OCI-LY1 (cell line): ENCODE measurements around the gene AZU1.
"Not testable (repeated sequence)": the region's sequence is repeated elsewhere in the genome, so short reads cannot be mapped to it uniquely, and the experiment has no call there.

Experiments
- H2AFZ ChIP-seq: fragments of 200-600 bp; sonication (generic), shearing (Covaris generic); 2 replicates; pipeline ENCODE4 v1.6.0; 2014; ENCODE audit warnings: antibody characterized with exemption, mild to moderate bottlenecking, low read length
- H3F3A ChIP-seq: fragments of 200-600 bp; sonication (generic), shearing (Covaris generic); 2 replicates; pipeline ENCODE4 v1.6.0; 2014; ENCODE audit warnings: mild to moderate bottlenecking, antibody characterized with exemption, low read length, moderate library complexity; ENCODE audit not compliant: insufficient read depth
- H3K27ac ChIP-seq: fragments of 200-600 bp; sonication (generic); 2 replicates; pipeline ENCODE4 v1.5.1; 2014; ENCODE audit warnings: low read length, mixed run types, mild to moderate bottlenecking, low read depth; ENCODE audit not compliant: poor library complexity, severe bottlenecking
- H3K27me3 ChIP-seq: fragments of 200-600 bp; sonication (generic); 2 replicates; pipeline ENCODE4 v1.6.0; 2014; ENCODE audit warnings: antibody characterized with exemption, mild to moderate bottlenecking, low read length, moderate library complexity; ENCODE audit not compliant: insufficient read depth
- H3K36me3 ChIP-seq: fragments of 200-600 bp; sonication (generic); 2 replicates; pipeline ENCODE4 v1.6.1; 2014; ENCODE audit warnings: mild to moderate bottlenecking, antibody characterized with exemption, low read length, moderate library complexity, mixed read lengths; ENCODE audit not compliant: insufficient read depth
- H3K4me1 ChIP-seq: fragments of 200-600 bp; sonication (generic); 2 replicates; pipeline ENCODE4 v1.5.1; 2014; ENCODE audit warnings: mild to moderate bottlenecking, low read length, moderate library complexity; ENCODE audit not compliant: insufficient read depth, severe bottlenecking
- H3K4me2 ChIP-seq: fragments of 200-600 bp; sonication (generic), shearing (Covaris generic); 2 replicates; pipeline ENCODE4 v1.6.1; 2014; ENCODE audit warnings: low read length
- H3K4me3 ChIP-seq: fragments of 200-600 bp; sonication (generic); 2 replicates; pipeline ENCODE4 v1.5.1; 2014; ENCODE audit warnings: low read length, low read depth, mild to moderate bottlenecking, mixed read lengths; ENCODE audit not compliant: poor library complexity, severe bottlenecking
- H3K79me2 ChIP-seq: fragments of 200-600 bp; shearing (Covaris generic); 2 replicates; pipeline ENCODE4 v1.6.1; 2016; ENCODE audit warnings: mixed run types, low read length, mixed read lengths; ENCODE audit not compliant: insufficient read depth
- H3K9ac ChIP-seq: fragments of 200-600 bp; sonication (generic), shearing (Covaris generic); 2 replicates; pipeline ENCODE4 v1.6.1; 2014; ENCODE audit warnings: mild to moderate bottlenecking, low read length, mixed read lengths
- H3K9me2 ChIP-seq: fragments of 200-600 bp; sonication (generic), shearing (Covaris generic); 2 replicates; pipeline ENCODE4 v1.6.1; 2014; ENCODE audit warnings: low read depth, mild to moderate bottlenecking, low read length, mixed read lengths
- H3K9me3 ChIP-seq: fragments of 200-600 bp; shearing (Covaris generic); 2 replicates; pipeline ENCODE4 v1.6.1; 2014; ENCODE audit warnings: low read length, mixed read lengths
- H4K20me1 ChIP-seq: fragments of 200-600 bp; sonication (generic), shearing (Covaris generic); 2 replicates; pipeline ENCODE4 v1.6.0; 2016; ENCODE audit warnings: mild to moderate bottlenecking, low read length; ENCODE audit not compliant: insufficient read depth
- EZH2 ChIP-seq: fragments of 200-600 bp; sonication (generic), shearing (Covaris generic); IDR thresholded peaks from 2 replicates; pipeline ENCODE4 v1.8.0; 2017; ENCODE audit warnings: borderline replicate concordance, mixed run types, mild to moderate bottlenecking, antibody characterized with exemption, low read length, moderate library complexity, mixed read lengths
- TF ChIP-seq, protein P1 (sequence below): fragments of 200-600 bp; sonication (generic), shearing (Covaris generic); IDR thresholded peaks from 2 replicates; pipeline ENCODE4 v1.5.1; 2017; ENCODE audit warnings: mild to moderate bottlenecking, antibody characterized with exemption, low read length, moderate library complexity, mixed read lengths

The AZU1 gene

DNA sequence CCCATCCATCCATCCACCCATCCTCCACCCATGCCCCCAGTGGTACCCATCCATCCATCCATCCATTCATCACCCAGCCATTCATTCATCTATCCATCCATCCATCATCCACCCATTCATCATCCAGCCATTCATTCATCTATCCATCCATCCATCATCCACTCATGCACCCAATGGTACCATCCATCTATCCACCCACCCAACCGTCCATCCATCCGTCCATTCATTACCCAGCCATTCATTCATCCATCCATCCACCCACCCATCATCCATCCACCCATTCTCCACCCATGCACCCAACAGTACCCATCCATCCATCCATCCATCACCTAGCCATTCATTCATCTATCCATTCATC, 11.2 kb upstream of the AZU1 start:
- H3K4me2 ChIP-seq = no peak overlapping the region
- H3F3A ChIP-seq = no peaks in the 10 kb centered on the region; the same call in 1 of the 2 replicates
- no peaks in the 10 kb centered on the region for H3K4me1 ChIP-seq
- no peak overlapping the region for H2AFZ ChIP-seq
- H4K20me1 ChIP-seq = no peaks in the 10 kb centered on the region
- peaks cover 20% of the 10 kb centered on the region for H3K36me3 ChIP-seq
- no peaks in the 10 kb centered on the region for H3K9me2 ChIP-seq
- H3K27me3 ChIP-seq = no peaks in the 10 kb centered on the region
- H3K9me3 ChIP-seq = no peaks in the 10 kb centered on the region
- H3K4me3 ChIP-seq = no peak overlapping the region
- no peak overlapping the region for H3K27ac ChIP-seq
- H3K9ac ChIP-seq = no peak overlapping the region
- no peak for TF ChIP-seq EZH2
- TF ChIP-seq, protein P1, sequence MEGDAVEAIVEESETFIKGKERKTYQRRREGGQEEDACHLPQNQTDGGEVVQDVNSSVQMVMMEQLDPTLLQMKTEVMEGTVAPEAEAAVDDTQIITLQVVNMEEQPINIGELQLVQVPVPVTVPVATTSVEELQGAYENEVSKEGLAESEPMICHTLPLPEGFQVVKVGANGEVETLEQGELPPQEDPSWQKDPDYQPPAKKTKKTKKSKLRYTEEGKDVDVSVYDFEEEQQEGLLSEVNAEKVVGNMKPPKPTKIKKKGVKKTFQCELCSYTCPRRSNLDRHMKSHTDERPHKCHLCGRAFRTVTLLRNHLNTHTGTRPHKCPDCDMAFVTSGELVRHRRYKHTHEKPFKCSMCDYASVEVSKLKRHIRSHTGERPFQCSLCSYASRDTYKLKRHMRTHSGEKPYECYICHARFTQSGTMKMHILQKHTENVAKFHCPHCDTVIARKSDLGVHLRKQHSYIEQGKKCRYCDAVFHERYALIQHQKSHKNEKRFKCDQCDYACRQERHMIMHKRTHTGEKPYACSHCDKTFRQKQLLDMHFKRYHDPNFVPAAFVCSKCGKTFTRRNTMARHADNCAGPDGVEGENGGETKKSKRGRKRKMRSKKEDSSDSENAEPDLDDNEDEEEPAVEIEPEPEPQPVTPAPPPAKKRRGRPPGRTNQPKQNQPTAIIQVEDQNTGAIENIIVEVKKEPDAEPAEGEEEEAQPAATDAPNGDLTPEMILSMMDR = no peak
- no peaks in the 10 kb centered on the region for H3K79me2 ChIP-seq

DNA sequence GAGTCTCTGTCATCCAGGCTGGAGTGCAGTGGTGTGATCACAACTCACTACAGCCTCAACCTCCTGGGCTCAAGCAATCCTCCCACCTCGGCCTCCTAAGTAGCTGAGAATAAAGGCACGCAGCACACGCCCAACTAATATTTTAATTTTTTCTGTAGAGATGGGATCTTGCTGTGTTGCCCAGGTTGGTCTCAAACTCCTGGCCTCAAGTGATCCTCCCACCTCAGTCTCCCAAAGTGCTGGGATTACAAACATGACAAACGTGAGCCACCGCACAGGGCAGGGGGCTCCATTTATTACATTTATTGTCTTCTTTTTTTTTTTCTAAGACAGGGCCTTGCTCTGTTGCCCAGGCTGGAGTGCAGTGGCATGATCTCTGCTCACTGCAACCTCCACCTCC, 7.4 kb upstream of the AZU1 start:
- not testable (repeated sequence) for H4K20me1 ChIP-seq, H3K79me2 ChIP-seq, H3K36me3 ChIP-seq, H3K9ac ChIP-seq, H3K4me3 ChIP-seq, H3K9me3 ChIP-seq, H2AFZ ChIP-seq, H3K4me1 ChIP-seq, H3K4me2 ChIP-seq, H3K27ac ChIP-seq, H3K27me3 ChIP-seq, H3K9me2 ChIP-seq, H3F3A ChIP-seq

- no peak overlapping the region for H3K27ac ChIP-seq
- H3K36me3 ChIP-seq = no peaks in the 10 kb centered on the region
- no peak for TF ChIP-seq EZH2
- TF ChIP-seq, protein P1 = no peak
- no peaks in the 10 kb centered on the region for H3K4me1 ChIP-seq
- no peak overlapping the region for H3K4me3 ChIP-seq
- H2AFZ ChIP-seq = no peak overlapping the region
- H3K9me2 ChIP-seq = no peaks in the 10 kb centered on the region
- peaks cover 4% of the 10 kb centered on the region; the same call in 1 of the 2 replicates for H3K27me3 ChIP-seq
- H3K79me2 ChIP-seq = no peaks in the 10 kb centered on the region
- no peak overlapping the region for H3K4me2 ChIP-seq
- H3F3A ChIP-seq = no peaks in the 10 kb centered on the region
- no peaks in the 10 kb centered on the region for H4K20me1 ChIP-seq
- H3K9me3 ChIP-seq = no peaks in the 10 kb centered on the region
- H3K9ac ChIP-seq = no peak overlapping the region
Observed at GRCh38 chr19:821231-821824, 6.3 kb upstream of the AZU1 start.

- Histone ChIP-seq H3K9ac (no peak within 1 kb of the TSS), H3K4me1 (no peaks in the 10 kb centered on the region), H3F3A (no peaks in the 10 kb centered on the region), H4K20me1 (no peaks in the 10 kb centered on the region), H3K79me2 (no peaks in the 10 kb centered on the region), H2AFZ (no peak within 1 kb of the TSS), H3K27me3 (peaks cover 4% of the 10 kb centered on the region; the same call in 1 of the 2 replicates), H3K27ac (no peak within 1 kb of the TSS), H3K9me2 (no peaks in the 10 kb centered on the region), H3K4me3 (no peak within 1 kb of the TSS), H3K4me2 (no peak within 1 kb of the TSS), H3K36me3 (no peaks in the 10 kb centered on the region), H3K9me3 (no peaks in the 10 kb centered on the region)
- TF ChIP-seq, protein P1 = no peak
- TF ChIP-seq EZH2 = no peak
Observed at GRCh38 chr19:821825-822503, 5.7 kb upstream of the AZU1 start, which contains the start of gene PLPPR3. Gene PLPPR3 (minus strand): TSS chr19:821955. CDS start chr19:821559, 396 bp downstream.
